LNCAP (cell line): Measurements from ENCODE around the gene CWC22.
A peak's percentile ranks its signal among the peaks of the same experiment; 100 is the strongest.

Experiments used
- TF ChIP-seq, protein P1 (sequence below): fragments of 450-650 bp; IDR thresholded peaks from 2 replicates; pipeline ENCODE4 v1.5.1; 2017; ENCODE audit warnings: mild to moderate bottlenecking

Gene CWC22

GRCh38 chr2:179900655-179901054, 106.4 kb downstream of the CWC22 start:
- TF ChIP-seq, protein P1, sequence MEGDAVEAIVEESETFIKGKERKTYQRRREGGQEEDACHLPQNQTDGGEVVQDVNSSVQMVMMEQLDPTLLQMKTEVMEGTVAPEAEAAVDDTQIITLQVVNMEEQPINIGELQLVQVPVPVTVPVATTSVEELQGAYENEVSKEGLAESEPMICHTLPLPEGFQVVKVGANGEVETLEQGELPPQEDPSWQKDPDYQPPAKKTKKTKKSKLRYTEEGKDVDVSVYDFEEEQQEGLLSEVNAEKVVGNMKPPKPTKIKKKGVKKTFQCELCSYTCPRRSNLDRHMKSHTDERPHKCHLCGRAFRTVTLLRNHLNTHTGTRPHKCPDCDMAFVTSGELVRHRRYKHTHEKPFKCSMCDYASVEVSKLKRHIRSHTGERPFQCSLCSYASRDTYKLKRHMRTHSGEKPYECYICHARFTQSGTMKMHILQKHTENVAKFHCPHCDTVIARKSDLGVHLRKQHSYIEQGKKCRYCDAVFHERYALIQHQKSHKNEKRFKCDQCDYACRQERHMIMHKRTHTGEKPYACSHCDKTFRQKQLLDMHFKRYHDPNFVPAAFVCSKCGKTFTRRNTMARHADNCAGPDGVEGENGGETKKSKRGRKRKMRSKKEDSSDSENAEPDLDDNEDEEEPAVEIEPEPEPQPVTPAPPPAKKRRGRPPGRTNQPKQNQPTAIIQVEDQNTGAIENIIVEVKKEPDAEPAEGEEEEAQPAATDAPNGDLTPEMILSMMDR = no peak

DNA sequence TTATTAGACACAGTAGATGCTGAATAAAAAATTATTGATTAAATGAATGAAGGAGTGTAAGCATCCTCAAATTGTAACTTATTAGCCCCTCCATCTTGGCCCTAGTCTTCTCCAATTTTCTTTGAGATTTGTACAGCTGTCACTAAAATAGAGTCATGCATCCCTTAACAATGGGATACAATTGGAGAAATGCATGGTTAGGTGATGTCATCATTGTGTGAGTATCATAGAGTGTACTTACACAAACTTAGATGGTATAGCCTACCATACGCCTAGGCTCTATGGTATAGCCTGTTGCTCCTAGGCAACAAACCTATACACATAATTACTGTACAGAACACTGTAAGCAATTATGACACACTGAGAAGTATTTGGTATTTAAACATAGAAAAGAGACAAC, 107.4 kb downstream of the CWC22 start:
- TF ChIP-seq, protein P1 = no peak

GRCh38 chr2:179898873-179899272, 108.2 kb downstream of the CWC22 start:
- TF ChIP-seq, protein P1 = peak; percentile 48; the same call in 1 of the 2 replicates
